MM.1S (cell line): ENCODE results near the gene DIS3L2.

Source experiments
- DNase-seq: peaks from one replicate; pipeline ENCODE4 v3.0.0-alpha.2; 2015
- H2AFZ ChIP-seq: fragments of 300-600 bp; sonication (generic); 2 replicates; pipeline ENCODE4 v1.6.0; 2016; ENCODE audit warnings: antibody characterized with exemption, low read length
- H3F3A ChIP-seq: fragments of 300-600 bp; sonication (generic); 2 replicates; pipeline ENCODE4 v1.6.1; 2016; ENCODE audit warnings: mild to moderate bottlenecking, antibody characterized with exemption, low read length, moderate library complexity, mixed read lengths; ENCODE audit not compliant: insufficient read depth
- H3K27ac ChIP-seq: fragments of 300-600 bp; sonication (generic); 2 replicates; pipeline ENCODE4 v1.5.1; 2016; ENCODE audit warnings: mild to moderate bottlenecking, low read length
- H3K27me3 ChIP-seq: fragments of 300-600 bp; sonication (generic); replicated peaks from 2 replicates; pipeline ENCODE4 v1.6.0; 2016; ENCODE audit warnings: low read length; ENCODE audit not compliant: insufficient read depth
- H3K36me3 ChIP-seq: fragments of 300-600 bp; sonication (generic); replicated peaks from 2 replicates; pipeline ENCODE4 v1.6.1; 2016; ENCODE audit warnings: mild to moderate bottlenecking, low read length, mixed read lengths; ENCODE audit not compliant: insufficient read depth
- H3K4me1 ChIP-seq: fragments of 300-600 bp; sonication (generic); 2 replicates; pipeline ENCODE4 v1.6.1; 2016; ENCODE audit warnings: low read length, mixed read lengths
- H3K4me2 ChIP-seq: fragments of 300-600 bp; sonication (generic); 2 replicates; pipeline ENCODE4 v1.6.0; 2016; ENCODE audit warnings: low read depth, low read length
- H3K4me3 ChIP-seq: fragments of 300-600 bp; sonication (generic); 2 replicates; pipeline ENCODE4 v1.5.1; 2016; ENCODE audit warnings: low read length, mixed read lengths
- H3K79me2 ChIP-seq: fragments of 300-600 bp; sonication (generic); 2 replicates; pipeline ENCODE4 v1.6.1; 2016; ENCODE audit warnings: mixed run types, low read length, mixed read lengths
- H3K9ac ChIP-seq: fragments of 300-600 bp; sonication (generic); 2 replicates; pipeline ENCODE4 v1.6.1; 2016; ENCODE audit warnings: low read length, mixed read lengths
- H3K9me2 ChIP-seq: fragments of 300-600 bp; sonication (generic); replicated peaks from 2 replicates; pipeline ENCODE4 v1.6.1; 2016; ENCODE audit warnings: mild to moderate bottlenecking, low read length, mixed read lengths; ENCODE audit not compliant: insufficient read depth
- H3K9me3 ChIP-seq: fragments of 300-600 bp; sonication (generic); replicated peaks from 2 replicates; pipeline ENCODE4 v1.6.1; 2016; ENCODE audit warnings: mild to moderate bottlenecking, low read length, mixed read lengths; ENCODE audit not compliant: insufficient read depth
- H4K20me1 ChIP-seq: fragments of 300-600 bp; sonication (generic); 2 replicates; pipeline ENCODE4 v1.6.1; 2016; ENCODE audit warnings: mild to moderate bottlenecking, low read length, moderate library complexity, mixed read lengths; ENCODE audit not compliant: insufficient read depth
- CTCF ChIP-seq: fragments of 300-600 bp; sonication (generic); IDR thresholded peaks from 2 replicates; pipeline ENCODE4 v1.5.1; 2016; ENCODE audit warnings: antibody characterized with exemption, low read length, mixed read lengths
- EZH2 ChIP-seq: fragments of 300-600 bp; sonication (generic); optimal IDR thresholded peaks from 2 replicates; pipeline ENCODE3; 2017; ENCODE audit warnings: low read depth, mild to moderate bottlenecking, antibody characterized with exemption, low read length, mixed read lengths
- EZH2phosphoT487 ChIP-seq: fragments of 300-600 bp; sonication (generic); IDR thresholded peaks from 2 replicates; pipeline ENCODE4 v1.6.1; 2018; ENCODE audit warnings: antibody characterized with exemption, low read length

The DIS3L2 gene

DNA sequence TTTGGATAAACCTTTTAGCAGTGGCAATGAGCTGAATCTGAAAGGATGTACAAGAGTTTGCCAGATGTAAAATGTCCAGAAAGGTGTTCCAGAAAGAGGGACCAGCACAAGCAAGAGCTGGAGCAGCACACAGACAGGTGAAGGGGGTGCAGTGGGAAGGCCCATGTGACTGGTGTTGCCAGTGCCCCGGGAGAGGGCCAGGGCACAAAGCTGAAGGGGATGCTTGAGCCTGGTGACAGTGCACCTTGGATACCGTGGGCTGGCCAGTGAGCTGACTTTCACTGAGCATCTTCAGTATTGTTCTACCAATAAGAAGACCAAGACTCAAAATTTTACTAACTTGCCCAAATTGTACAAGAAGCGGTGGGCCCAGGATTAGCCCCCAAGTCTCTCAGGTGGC is 284.7 kb downstream of the DIS3L2 start:
- DNase-seq = no peak
- Histone ChIP-seq H3K9me2 (no peaks in the 10 kb centered on the region), H3K4me3 (no peak overlapping the region), H3K36me3 (no peaks in the 10 kb centered on the region), H3K9ac (no peak overlapping the region), H3K27ac (no peak overlapping the region), H3K9me3 (no peaks in the 10 kb centered on the region), H4K20me1 (no peaks in the 10 kb centered on the region), H3K27me3 (no peaks in the 10 kb centered on the region), H3K4me2 (no peak overlapping the region), H3K79me2 (no peaks in the 10 kb centered on the region), H3F3A (no peaks in the 10 kb centered on the region), H2AFZ (no peak overlapping the region), H3K4me1 (no peaks in the 10 kb centered on the region)
- no peak for TF ChIP-seq CTCF
- TF ChIP-seq EZH2phosphoT487 = no peak
- no peak for TF ChIP-seq EZH2

DNA sequence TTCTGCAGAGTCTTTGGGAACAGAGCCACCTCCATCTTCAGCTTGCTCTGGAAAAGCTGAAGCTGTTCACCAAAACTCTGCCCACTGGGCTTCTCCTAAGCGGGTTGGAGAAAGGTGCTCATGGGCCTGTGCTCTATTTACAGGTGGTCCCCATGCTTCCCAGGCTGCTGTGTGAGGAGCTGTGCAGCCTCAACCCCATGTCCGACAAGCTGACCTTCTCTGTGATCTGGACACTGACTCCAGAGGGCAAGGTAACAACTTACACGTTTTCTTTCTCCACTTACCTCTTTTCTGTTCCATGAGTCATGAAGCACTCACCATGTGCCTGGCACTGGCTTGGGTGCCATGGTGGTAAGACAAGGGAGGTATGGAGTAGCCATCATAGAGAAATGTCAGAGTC is 287.6 kb downstream of the DIS3L2 start:
- Histone ChIP-seq H3K9ac (no peak overlapping the region), H3K27me3 (no peaks in the 10 kb centered on the region), H3K4me3 (no peak overlapping the region), H3F3A (no peaks in the 10 kb centered on the region), H3K36me3 (no peaks in the 10 kb centered on the region), H4K20me1 (no peaks in the 10 kb centered on the region), H3K4me2 (no peak overlapping the region), H3K9me2 (no peaks in the 10 kb centered on the region), H3K27ac (no peak overlapping the region), H3K79me2 (no peaks in the 10 kb centered on the region), H2AFZ (no peak overlapping the region), H3K4me1 (no peaks in the 10 kb centered on the region), H3K9me3 (no peaks in the 10 kb centered on the region)
- TF ChIP-seq EZH2 (no peak), CTCF (no peak), EZH2phosphoT487 (no peak)
- DNase-seq = no peak

DNA sequence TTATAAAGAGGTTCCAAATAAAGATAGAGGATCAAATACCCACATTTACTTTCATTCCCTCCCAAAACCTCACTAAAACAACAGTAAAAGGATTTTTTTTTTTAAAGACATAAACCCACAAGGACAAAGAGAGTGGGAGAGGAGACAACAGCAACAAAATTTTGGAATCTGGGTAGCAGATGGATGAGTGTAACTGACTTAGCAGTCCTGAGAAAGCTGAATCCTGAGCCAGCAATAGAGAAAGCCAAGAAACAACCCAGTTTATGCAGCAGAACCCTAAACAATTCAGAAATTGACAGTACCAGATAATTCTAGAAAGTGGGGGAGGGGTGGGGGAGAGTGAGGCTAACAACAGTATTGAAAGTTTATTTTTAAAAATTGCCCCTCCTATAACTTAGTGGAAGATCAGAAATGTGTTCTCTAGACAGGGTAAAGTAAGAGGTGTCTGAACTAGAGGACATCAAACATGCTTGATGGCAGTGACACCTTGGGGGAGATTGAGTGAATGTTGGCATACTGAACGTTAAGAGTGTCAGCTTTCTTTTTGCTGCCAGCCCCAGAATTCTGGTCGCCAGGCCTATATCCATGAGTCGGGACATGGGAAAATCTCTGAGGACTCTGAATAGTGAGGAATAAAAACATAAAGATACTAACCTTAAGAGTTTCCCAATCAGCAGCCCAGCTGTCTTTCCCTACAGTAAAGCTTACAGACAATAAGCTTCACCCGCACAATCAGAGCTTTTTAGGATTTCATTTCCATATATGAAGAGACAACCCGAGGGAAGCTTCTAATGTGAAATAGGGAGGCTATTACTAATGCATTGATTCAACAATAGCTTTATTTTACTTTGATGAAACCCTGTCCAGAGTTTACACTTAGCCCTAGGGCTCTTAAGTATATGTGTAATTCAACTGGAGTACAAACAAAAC is 289.0 kb downstream of the DIS3L2 start:
- TF ChIP-seq CTCF (no peak), EZH2phosphoT487 (no peak)
- H3K9me3 ChIP-seq = no peaks in the 10 kb centered on the region
- H3F3A ChIP-seq = no peaks in the 10 kb centered on the region
- no peak overlapping the region for H3K4me3 ChIP-seq
- H3K36me3 ChIP-seq = no peaks in the 10 kb centered on the region
- H3K4me2 ChIP-seq = no peak overlapping the region
- no peaks in the 10 kb centered on the region for H4K20me1 ChIP-seq
- DNase-seq = no peak
- H3K9me2 ChIP-seq = no peaks in the 10 kb centered on the region
- H2AFZ ChIP-seq = no peak overlapping the region
- H3K79me2 ChIP-seq = no peaks in the 10 kb centered on the region
- no peaks in the 10 kb centered on the region for H3K4me1 ChIP-seq
- H3K9ac ChIP-seq = no peak overlapping the region
- no peak overlapping the region for H3K27ac ChIP-seq
- no peaks in the 10 kb centered on the region for H3K27me3 ChIP-seq
